Inflammatory macrophage (primary cell): Measurements from ENCODE around the gene FBXL22.
"Not testable (repeated sequence)": the region's sequence is repeated elsewhere in the genome, so short reads cannot be mapped to it uniquely, and the experiment has no call there.

Experiments
- DNase-seq, 2 donors: peaks; one replicate each; pipeline ENCODE4 v3.0.0-alpha.2; 2020 to 2022

FBXL22 gene

DNA sequence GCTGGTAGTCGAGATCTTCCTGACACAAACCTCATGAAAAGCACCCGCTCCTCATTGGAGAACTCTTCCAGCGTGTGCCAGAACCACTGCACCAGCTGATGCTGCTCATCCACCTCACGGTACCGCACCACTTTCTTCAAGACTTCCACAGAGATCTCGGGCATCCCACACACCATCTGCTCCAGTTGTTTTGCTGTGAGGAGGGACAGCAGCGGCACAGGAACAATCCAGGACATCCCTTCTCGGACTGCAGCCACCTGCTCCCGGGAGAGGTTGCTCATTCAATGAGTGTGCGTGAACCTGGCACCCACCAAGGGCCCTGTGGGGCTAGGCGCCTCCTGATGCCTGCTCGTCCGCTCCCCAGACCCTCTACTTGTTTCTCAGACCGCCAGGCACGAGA, 15.1 kb downstream of the FBXL22 start:
- DNase-seq, result no peak

DNA sequence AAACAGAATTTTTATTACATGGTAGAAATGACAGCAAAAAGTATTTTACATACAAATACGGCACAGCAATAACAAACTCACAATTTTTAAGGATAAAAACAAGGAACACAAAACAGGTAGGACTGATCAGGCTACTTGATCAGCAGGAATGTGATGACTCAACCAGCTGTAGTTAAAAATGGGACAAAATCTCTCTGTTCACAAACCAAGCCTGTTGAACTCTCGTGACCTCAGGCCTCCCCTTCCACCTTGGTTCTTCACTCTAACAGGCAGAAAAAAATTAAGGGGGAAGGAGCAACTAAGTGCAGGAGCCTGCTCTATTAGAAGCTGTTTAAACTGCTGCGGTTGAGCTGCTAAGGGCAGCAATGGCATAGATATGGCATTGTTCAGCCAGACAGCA, 18.7 kb downstream of the FBXL22 start:
- DNase-seq, result no peak

DNA sequence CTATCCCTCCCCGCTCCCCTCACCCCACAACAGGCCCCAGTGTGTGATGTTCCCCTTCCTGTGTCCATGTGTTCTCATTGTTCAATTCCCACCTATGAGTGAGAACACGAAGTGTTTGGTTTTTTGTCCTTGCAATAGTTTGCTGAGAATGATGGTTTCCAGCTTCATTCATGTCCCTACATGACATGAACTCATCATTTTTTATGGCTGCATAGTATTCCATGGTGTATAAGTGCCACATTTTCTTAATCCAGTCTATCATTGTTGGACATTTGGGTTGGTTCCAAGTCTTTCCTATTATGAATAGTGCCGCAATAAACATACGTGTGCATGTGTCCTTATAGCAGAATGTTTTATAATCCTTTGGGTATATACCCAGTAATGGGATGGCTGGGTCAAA, 20.0 kb downstream of the FBXL22 start:
- DNase-seq, result not testable (repeated sequence)

DNA sequence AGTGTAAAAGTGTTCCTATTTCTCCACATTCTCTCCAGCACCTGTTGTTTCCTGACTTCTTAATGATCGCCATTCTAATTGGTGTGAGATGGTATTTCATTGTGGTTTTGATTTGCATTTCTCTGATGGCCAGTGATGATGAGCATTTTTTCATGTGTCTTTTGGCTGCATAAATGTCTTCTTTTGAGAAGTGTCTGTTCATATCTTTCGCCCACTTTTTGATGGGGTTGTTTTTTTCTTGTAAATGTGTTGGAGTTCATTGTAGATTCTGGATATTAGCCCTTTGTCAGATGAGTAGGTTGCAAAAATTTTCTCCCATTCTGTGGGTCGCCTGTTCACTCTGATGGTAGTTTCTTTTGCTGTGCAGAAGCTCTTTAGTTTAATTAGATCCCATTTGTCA, 20.4 kb downstream of the FBXL22 start:
- not testable (repeated sequence) for DNase-seq

DNA sequence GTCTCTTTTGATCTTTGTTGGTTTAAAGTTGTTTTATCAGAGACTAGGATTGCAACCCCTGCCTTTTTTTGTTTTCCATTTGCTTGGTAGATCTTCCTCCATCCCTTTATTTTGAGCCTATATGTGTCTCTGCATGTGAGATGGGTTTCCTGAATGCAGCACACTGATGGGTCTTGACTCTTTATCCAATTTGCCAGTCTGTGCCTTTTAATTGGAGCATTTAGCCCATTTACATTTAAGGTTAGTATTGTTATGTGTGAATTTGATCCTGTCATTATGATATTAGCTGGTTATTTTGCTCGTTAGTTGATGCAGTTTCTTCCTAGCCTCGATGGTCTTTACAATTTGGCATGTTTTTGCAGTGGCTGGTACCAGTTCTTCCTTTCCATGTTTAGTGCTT, 23.6 kb downstream of the FBXL22 start:
- not testable (repeated sequence) for DNase-seq

DNA sequence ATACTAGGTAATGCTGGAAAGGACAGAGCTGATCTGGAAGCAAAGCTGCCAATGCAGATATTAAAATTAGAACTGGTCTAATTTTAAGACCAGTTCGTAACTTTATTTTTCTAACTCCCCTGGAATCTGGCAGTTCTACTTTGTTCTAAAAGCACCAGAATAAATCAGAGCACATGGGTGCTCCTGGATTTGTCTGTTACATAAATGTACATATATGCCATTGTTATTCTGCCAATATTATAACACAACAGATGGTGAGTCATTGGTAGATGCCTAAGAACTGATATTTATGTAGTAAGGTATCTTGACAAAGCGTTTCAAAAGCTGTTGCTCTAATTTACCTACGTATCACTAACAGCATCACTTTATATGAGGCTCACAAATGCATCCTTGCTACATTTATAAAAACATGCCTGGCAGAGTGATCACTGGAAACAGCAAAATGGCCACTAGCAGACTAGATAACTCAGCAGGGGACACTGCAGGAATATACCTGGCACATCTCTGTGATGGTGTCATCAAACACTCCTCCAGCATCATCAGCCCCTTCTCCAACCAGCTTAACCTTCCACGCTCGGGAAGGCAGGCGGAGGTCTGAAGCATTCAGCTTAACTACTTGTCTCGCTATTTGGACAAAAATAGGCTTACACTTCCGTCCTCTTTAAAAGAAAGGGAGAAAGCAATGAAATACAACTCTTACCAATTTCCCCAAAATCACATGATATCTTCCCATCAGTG, 26.2 kb downstream of the FBXL22 start:
- no peak for DNase-seq

DNA sequence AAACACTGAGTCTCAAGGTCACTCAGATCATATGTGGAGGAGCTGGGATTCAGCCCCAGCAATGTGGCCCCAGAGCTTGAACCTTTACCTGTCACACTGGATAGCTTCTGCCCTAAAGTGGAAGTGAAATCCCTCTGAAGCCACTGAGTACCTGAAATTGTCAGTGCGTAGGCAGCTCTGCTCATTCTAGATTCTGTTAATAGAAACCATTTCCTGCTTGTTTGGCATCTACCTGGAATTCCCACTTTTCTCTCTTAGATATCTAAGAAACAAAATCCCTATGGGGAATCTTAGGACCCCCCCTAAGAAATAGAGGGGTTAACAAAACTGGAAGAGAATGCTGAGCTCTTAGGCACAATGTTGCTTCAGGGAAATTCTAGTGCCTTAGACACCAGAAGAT, 29.8 kb downstream of the FBXL22 start:
- DNase-seq, result no peak

DNA sequence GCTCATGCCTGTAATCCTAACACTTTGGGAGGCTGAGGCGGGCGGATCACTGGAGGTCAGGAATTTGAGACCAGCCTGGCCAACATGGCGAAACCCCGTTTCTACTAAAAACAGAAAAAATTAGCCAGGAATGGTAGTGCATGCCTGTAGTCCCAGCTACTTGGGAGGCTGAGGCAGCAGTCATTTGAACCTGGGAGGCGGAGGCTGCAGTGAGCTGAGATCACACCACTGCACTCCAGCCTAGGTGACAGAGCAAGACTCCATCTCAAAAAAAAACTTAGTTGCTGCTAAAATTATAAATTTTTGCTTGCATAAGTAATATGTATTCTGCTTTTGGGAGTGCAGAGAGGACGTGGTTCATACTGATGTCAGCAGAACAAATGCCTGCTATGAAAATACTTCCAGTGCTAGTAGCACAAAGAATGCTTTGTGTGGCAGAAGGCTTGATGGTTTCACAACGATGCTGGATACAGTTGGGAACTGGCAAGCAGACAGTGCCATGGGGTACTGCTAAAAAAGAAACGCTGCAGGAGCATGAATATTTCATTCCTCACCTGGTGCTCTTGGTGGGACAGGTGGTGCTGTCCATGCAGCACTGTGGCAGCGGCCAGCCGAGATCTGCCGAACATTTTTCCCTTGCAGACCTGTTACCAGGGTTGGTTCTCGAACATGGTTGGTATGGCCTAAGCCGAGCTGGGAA, 31.1 kb downstream of the FBXL22 start:
- no peak for DNase-seq

DNA sequence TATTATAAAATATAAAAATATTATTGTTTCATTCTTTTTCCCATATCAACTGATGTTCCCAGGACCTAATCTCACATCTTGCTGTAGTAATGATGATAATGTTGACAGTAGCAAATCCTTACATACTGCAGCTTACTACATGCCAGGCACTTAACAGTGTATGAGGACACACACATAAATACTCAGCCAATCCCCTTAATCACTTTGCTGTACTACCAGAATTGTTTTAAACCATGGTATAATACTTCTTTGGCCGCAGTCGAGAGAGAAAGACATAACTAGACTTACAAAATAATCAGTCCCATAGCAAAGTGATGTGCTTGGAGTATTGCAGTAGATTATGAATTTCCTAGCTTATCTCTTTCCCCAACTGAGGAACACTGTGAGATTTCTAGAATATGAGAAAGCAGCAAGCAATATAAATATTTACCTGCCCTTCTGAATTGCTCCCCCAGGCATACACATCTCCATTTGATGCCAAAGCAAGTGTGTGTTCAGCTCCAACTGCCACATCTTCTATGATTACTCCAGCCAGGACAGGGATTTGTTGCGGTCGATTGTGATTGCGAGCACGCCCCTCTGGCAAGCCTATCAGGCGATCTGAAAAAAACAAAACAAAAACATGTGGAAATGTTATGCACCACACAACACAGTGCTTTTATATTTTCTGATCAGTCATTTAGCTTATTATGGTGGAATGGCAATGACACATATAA, 33.0 kb downstream of the FBXL22 start:
- DNase-seq, result no peak

DNA sequence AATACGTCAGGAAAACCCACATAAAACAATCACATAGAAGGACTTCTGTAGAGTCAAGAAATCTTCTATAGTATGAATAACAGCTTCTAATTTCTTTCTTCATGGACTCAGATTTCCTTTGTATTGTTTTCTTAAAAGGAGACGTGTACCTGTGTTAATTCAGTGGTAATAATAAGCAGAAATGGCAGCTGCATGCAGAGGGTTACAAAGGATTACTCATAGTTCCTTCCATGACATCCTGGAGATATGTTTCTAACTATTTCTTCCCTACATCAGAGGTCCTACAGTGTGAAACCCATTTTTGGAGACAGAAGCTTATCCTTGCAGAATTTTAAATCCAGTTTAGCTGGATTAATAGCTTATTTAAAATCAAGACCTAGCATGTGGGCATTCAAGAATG, 36.1 kb downstream of the FBXL22 start:
- DNase-seq, result no peak

DNA sequence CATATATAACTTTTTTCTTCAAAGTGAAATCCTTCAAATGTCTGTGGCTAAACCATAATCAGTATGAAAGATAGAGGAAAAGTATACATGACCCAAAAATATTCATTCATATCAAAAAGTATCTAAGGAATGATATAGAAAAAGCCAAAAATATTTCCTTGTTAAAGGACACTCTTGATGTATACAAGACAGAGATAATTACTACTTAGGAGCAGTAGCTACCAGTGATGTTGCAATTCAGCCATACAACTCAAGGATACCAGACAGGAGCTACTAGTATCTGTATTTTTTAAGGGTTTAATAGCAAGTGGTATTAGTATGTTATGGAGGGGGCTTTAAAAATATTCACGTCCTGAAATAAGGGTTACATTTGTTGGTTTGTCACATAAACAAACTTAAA, 37.0 kb downstream of the FBXL22 start:
- DNase-seq, result no peak

DNA sequence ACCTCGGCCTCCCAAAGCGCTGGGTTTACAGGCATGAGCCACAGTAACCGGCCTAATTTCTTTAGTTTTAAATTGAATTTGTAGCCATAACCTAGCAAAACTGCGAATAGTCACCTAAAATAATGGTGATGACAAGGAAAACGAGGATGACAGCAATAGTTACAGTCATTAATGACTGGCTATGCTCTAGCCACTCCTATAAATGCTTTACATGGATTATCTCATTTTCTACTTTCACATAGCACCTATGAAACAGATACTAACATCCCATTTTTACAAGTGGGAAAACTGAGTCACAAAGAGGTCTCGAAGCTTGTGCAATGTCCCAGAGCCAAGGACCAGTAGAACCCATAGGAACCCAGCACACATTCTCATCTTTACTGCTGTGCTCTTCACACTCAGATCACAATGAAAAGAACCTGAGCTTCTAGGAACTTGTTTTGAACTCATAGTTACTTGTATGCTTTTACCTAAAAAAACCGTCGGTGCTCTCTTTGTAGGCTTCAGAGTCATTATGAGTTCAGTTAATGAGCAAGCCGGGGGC, 39.4 kb downstream of the FBXL22 start:
- no peak for DNase-seq

DNA sequence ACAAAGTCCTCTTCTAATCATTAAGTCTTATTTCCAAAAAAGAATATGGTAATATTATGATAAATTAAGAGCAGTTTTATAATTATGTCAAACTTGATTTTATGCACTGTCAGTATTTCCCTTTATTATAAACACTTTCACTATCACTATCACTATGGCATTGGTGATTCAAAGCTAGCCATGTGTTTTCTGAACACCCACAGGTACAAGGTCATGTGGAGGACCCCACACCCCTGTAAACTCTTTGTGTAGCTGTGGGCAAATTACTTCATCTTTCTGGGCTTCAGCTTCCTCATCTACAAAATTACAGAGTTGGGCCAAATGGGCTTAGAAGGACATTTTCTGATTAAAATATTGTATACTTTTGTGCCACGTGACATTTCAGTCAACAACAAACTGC, 41.7 kb downstream of the FBXL22 start:
- peak; percentile 34 to 59 for DNase-seq

DNA sequence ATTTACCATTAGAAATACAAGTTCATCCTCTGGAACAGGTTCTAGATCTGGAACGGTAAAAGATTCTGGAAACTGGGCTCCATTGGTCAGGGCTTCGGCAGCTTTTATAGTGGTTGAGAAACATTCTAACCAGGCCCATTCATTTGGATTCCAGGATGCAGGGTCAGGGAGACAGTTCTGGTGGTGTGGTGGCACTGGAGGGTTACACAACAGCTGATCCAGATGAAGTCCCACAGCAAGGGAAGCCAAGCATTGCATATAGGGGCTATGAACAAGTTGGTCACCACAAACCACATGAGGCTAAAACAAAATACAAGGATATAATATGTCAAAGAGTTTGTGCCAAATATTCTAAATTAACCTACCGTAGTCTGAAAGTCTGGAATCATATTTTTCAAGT, 43.0 kb downstream of the FBXL22 start:
- DNase-seq, result no peak
